ENCODE data around the gene SIX2. TPM values are rescaled to one million over a fixed set of nuclear protein-coding genes. Genes with fewer than 3 reads are reported as not detected.

The SIX2 gene
- total RNA-seq, 1 experiment from 2014 or later, result 0.51 TPM

DNA sequence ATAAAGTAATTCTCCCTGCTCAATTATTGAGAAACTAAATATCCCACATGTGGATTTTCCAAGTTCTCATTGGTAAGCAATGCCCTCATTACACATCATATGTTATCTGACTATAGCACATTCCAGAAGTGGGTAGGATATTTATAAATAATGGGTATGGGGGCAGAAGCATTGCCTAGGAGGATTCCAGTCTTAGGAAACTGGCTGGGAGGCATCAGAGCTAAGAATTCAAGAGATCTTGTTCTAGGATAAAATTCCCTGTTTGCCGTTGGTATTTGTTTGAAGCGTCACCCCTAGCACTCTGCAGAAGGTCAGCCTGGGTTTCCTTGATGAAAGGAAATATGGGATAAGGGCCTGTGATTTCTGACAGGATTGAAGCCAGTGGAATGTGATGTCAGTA, 20.1 kb downstream of the SIX2 start:
- H3K36me3 ChIP-seq (ENCODE audit: control insufficient read depth, insufficient read depth, low read length), result no peaks in the 10 kb centered on the region
- H3K4me1 ChIP-seq (ENCODE audit: control insufficient read depth, insufficient read depth, low read length), result no peaks in the 10 kb centered on the region
- H3K27ac ChIP-seq (ENCODE audit: low read length), result no peak overlapping the region
- peaks cover 14% of the 10 kb centered on the region for H3K27me3 ChIP-seq (ENCODE audit: control insufficient read depth, insufficient read depth, low read length)
- ATAC-seq, result no peak
- DNase-seq (ENCODE audit: low read depth, low spot score), result no peak
- in situ Hi-C loops (cut with HindIII; ENCODE audit: low pct_unique_long_range_greater_than_20kb, low sequenced_read_pairs), result no loop called here
- intact Hi-C loops (cut with micrococcal nuclease; ENCODE audit: unreplicated experiment), result no loop called here
- POLR2A ChIA-PET, result no interaction called here
- BruUV-seq (replicated peaks), result no TSS peak
- H3K9me3 ChIP-seq (ENCODE audit: control insufficient read depth, insufficient read depth, low read depth, low read length), result peaks cover 5% of the 10 kb centered on the region; the same call in 1 of the 2 replicates
- H3K4me3 ChIP-seq (ENCODE audit: low read depth in 2 of 2, low read length in 2 of 2), result no peak overlapping the region
- TF ChIP-seq SIN3A (IDR thresholded peaks at IDR 0.05; ENCODE audit: borderline replicate concordance, insufficient read depth, low read depth, low read length), result no peak
- TF ChIP-seq, protein P1, sequence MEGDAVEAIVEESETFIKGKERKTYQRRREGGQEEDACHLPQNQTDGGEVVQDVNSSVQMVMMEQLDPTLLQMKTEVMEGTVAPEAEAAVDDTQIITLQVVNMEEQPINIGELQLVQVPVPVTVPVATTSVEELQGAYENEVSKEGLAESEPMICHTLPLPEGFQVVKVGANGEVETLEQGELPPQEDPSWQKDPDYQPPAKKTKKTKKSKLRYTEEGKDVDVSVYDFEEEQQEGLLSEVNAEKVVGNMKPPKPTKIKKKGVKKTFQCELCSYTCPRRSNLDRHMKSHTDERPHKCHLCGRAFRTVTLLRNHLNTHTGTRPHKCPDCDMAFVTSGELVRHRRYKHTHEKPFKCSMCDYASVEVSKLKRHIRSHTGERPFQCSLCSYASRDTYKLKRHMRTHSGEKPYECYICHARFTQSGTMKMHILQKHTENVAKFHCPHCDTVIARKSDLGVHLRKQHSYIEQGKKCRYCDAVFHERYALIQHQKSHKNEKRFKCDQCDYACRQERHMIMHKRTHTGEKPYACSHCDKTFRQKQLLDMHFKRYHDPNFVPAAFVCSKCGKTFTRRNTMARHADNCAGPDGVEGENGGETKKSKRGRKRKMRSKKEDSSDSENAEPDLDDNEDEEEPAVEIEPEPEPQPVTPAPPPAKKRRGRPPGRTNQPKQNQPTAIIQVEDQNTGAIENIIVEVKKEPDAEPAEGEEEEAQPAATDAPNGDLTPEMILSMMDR (IDR thresholded peaks at IDR 0.05), result no peak
- no peak for TF ChIP-seq POLR2AphosphoS5 (IDR thresholded peaks at IDR 0.05; ENCODE audit: low read depth, low read length)
- TF ChIP-seq, protein P2, sequence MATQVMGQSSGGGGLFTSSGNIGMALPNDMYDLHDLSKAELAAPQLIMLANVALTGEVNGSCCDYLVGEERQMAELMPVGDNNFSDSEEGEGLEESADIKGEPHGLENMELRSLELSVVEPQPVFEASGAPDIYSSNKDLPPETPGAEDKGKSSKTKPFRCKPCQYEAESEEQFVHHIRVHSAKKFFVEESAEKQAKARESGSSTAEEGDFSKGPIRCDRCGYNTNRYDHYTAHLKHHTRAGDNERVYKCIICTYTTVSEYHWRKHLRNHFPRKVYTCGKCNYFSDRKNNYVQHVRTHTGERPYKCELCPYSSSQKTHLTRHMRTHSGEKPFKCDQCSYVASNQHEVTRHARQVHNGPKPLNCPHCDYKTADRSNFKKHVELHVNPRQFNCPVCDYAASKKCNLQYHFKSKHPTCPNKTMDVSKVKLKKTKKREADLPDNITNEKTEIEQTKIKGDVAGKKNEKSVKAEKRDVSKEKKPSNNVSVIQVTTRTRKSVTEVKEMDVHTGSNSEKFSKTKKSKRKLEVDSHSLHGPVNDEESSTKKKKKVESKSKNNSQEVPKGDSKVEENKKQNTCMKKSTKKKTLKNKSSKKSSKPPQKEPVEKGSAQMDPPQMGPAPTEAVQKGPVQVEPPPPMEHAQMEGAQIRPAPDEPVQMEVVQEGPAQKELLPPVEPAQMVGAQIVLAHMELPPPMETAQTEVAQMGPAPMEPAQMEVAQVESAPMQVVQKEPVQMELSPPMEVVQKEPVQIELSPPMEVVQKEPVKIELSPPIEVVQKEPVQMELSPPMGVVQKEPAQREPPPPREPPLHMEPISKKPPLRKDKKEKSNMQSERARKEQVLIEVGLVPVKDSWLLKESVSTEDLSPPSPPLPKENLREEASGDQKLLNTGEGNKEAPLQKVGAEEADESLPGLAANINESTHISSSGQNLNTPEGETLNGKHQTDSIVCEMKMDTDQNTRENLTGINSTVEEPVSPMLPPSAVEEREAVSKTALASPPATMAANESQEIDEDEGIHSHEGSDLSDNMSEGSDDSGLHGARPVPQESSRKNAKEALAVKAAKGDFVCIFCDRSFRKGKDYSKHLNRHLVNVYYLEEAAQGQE (IDR thresholded peaks at IDR 0.05; ENCODE audit: insufficient read depth in 1 of 2, low read depth in 2 of 2, low read length in 1 of 2), result no peak
- CTCF ChIA-PET, result no interaction called here

DNA sequence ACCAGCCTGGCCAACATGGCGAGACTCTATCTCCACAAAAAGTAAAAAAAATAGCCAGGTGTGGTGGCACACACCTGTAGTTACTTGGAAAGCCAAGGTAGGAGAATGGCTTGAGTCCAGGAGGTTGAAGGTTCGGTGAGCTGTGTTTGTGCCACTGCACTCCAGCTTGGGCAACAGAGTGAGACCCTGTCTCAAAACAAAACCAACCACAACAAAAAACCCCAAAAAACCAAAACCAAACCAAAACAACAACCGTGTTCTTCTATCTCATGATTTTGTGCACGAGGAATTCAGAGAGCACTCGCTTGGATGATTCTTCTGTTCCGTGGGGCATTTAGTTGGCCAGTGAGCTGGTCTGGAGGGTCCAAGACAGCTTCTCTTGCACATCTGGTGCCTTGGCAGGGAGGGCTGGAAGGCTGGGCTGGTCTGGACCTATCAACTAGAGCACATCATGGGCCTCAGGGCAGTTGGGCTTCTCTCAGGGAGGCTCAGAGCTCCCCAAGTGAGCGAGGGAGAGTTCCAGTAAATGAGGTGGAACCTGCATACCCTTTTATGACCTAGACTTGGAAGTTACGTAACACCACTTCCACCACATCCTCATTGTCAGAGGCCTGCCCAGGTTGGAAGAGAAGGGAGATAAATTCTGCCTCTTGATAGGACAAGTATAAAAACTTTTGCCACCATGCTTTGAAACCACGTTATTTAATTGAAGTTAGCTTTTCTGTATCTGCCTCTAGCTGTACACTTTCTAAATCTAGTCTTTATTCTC, 25.2 kb downstream of the SIX2 start:
- ATAC-seq, result no peak
- no peak overlapping the region for H3K27ac ChIP-seq (ENCODE audit: low read length)
- no peak overlapping the region for H3K4me3 ChIP-seq (ENCODE audit: low read depth in 2 of 2, low read length in 2 of 2)
- DNase-seq (ENCODE audit: low read depth, low spot score), result no peak
- no peaks in the 10 kb centered on the region for H3K4me1 ChIP-seq (ENCODE audit: control insufficient read depth, insufficient read depth, low read length)
- BruUV-seq (replicated peaks), result no TSS peak
- H3K27me3 ChIP-seq (ENCODE audit: control insufficient read depth, insufficient read depth, low read length), result peaks cover 3% of the 10 kb centered on the region; the same call in 1 of the 2 replicates
- intact Hi-C loops (cut with micrococcal nuclease; ENCODE audit: unreplicated experiment), result no loop called here
- no peaks in the 10 kb centered on the region for H3K36me3 ChIP-seq (ENCODE audit: control insufficient read depth, insufficient read depth, low read length)
- in situ Hi-C loops (cut with HindIII; ENCODE audit: low pct_unique_long_range_greater_than_20kb, low sequenced_read_pairs), result no loop called here
- ChIA-PET POLR2A (interaction anchor here (0.6 to 0.7 kb wide), 2 partner anchors 38 to 43 kb away, joined by 4 to 11 read pairs; no protein-coding TSS in a partner anchor), CTCF (interaction anchor here (0.6 kb wide), 1 partner anchor 1186 kb away, joined by 6 read pairs; no protein-coding TSS in a partner anchor)
- no peak for TF ChIP-seq SIN3A (IDR thresholded peaks at IDR 0.05; ENCODE audit: borderline replicate concordance, insufficient read depth, low read depth, low read length)
- TF ChIP-seq, protein P1 (IDR thresholded peaks at IDR 0.05), result no peak
- TF ChIP-seq, protein P2 (IDR thresholded peaks at IDR 0.05; ENCODE audit: insufficient read depth in 1 of 2, low read depth in 2 of 2, low read length in 1 of 2), result no peak
- no peak for TF ChIP-seq POLR2AphosphoS5 (IDR thresholded peaks at IDR 0.05; ENCODE audit: low read depth, low read length)
- no peak for TF ChIP-seq TCF7L2 (IDR thresholded peaks at IDR 0.05; ENCODE audit: low read depth, low read length)
- H3K9me3 ChIP-seq (ENCODE audit: control insufficient read depth, insufficient read depth, low read depth, low read length), result peaks cover 5% of the 10 kb centered on the region; the same call in 1 of the 2 replicates
